ENCODE measurements around the gene MAP3K6. TPM values are rescaled to one million over a fixed set of nuclear protein-coding genes. Genes with fewer than 3 reads are reported as not detected.
A peak's percentile ranks its signal among the peaks of the same experiment; 100 is the strongest.

MAP3K6 gene
- total and polyA plus RNA-seq, 2 of the 4 experiments (the other 2 are of a cell fraction), result 4.8 to 15.9 TPM

DNA sequence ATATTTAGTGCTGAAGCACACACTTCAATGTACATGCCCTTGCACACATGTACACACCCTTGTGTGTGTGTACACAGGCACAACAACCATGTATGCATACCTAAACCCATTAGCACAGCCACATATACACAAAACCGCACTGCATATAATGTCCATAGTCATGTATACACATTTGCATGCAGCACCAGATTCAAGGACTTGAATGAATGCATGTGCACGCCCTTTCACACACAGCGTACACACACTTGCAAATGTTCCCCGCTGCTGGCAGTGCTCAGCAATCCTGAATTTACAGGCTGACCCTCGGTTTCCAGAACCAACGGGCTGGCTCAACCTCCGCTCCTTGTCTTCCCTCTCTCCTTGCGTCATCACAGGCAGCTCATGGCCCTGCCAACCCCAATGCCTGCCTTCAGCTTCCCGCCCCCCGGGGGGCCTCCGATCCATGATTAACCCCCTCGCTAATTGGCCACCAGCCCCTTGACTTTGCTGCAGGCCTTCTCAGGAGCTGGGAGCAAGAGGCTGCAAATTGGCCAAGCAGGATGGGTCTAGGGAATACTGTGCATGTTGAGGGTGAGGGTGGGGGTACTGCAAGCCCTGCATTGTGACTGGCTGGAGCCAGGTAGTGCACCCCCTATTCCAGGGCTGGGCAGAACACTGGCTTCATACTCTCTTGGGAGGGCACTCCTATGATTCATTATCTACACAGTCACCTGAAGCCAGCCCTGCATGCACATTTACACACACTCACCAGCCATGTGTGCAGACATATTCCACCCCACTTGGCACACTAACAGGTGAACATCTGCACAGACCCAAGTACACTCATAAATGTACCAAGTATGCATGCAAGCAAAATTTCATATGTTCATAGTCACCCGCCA lies 33.6 kb upstream of the MAP3K6 start:
- no TSS peak for BruUV-seq (replicated peaks)
- no peak for ATAC-seq (ENCODE audit: low read depth)

More for the DNA sequence above, 33.6 kb upstream of the MAP3K6 start:
- no peak overlapping the region for H3K14ac ChIP-seq (replicated peaks; ENCODE audit: low read depth, low read length)
- H4K20me1 ChIP-seq (ENCODE audit: insufficient read depth, low read length), result peaks cover 12% of the 10 kb centered on the region; the same call in 1 of the 2 replicates
- H2BK15ac ChIP-seq (ENCODE audit: low read depth, low read length), result no peak overlapping the region
- no peak overlapping the region for H3K18ac ChIP-seq (ENCODE audit: low read depth, low read length)
- intact Hi-C loops (cut with micrococcal nuclease), result no loop called here
- H2BK120ac ChIP-seq (ENCODE audit: low read depth, low read length), result no peak overlapping the region
- H4K91ac ChIP-seq (ENCODE audit: insufficient read depth, low read depth, low read length), result no peak overlapping the region
- H3K36me3 ChIP-seq (ENCODE audit: control insufficient read depth, insufficient read depth, low read length), result no peaks in the 10 kb centered on the region
- no peak for DNase-seq
- peak overlapping the region; percentile 40 for H2AK9ac ChIP-seq (replicated peaks; ENCODE audit: low read depth, low read length, poor library complexity)
- H3K56ac ChIP-seq (ENCODE audit: extremely low read depth, insufficient read depth, low read length), result no peak overlapping the region
- H3K4me3 ChIP-seq (ENCODE audit: insufficient read depth, low read depth, low read length), result no peak overlapping the region
- no peak overlapping the region for H2BK5ac ChIP-seq (ENCODE audit: low read depth, low read length, poor library complexity, severe bottlenecking)
- H3K9me1 ChIP-seq (ENCODE audit: insufficient read depth, low read length), result peaks cover 14% of the 10 kb centered on the region
- H4K5ac ChIP-seq (ENCODE audit: low read depth, low read length), result no peak overlapping the region
- H2AK5ac ChIP-seq (ENCODE audit: low read depth, low read length), result no peak overlapping the region
- no peaks in the 10 kb centered on the region for H3K9me3 ChIP-seq (ENCODE audit: control insufficient read depth, insufficient read depth, low read length)
- in situ Hi-C loops (cut with MboI; ENCODE audit: low sequenced_read_pairs), result no loop called here
- TF ChIP-seq, protein P1, sequence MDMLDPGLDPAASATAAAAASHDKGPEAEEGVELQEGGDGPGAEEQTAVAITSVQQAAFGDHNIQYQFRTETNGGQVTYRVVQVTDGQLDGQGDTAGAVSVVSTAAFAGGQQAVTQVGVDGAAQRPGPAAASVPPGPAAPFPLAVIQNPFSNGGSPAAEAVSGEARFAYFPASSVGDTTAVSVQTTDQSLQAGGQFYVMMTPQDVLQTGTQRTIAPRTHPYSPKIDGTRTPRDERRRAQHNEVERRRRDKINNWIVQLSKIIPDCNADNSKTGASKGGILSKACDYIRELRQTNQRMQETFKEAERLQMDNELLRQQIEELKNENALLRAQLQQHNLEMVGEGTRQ (IDR thresholded peaks at IDR 0.05; ENCODE audit: low read depth, low read length), result no peak
- TF ChIP-seq SMC3 (IDR thresholded peaks at IDR 0.05; ENCODE audit: low read depth, low read length), result no peak
- no peak for TF ChIP-seq POLR2A (IDR thresholded peaks at IDR 0.05; ENCODE audit: low read depth, low read length)
- POLR2A ChIA-PET (ENCODE audit: unreplicated experiment), result no interaction called here
- CTCF ChIA-PET, result interaction anchor here (1.3 kb wide), 1 partner anchor 156 kb away, joined by 3 read pairs; no protein-coding TSS in a partner anchor
- H3K23ac ChIP-seq (ENCODE audit: low read depth, low read length), result 0 out of 2 replicates have a peak overlapping the region, but pooled peaks have one; percentile 67
- 64% methylated on average over 7 of the region's 13 CpGs; no CpG with 5 or more reads in 1 of the 2 experiments for WGBS, 2 experiments (ENCODE audit: extremely low coverage in 2 of 2, insufficient read length in 1 of 2)
- H3K27ac ChIP-seq (ENCODE audit: insufficient read depth, low read length), result no peak overlapping the region
- H3K4me1 ChIP-seq (ENCODE audit: control insufficient read depth, insufficient read depth, low read length), result peaks cover 19% of the 10 kb centered on the region
- H3K4me2 ChIP-seq (ENCODE audit: low read depth, low read length), result no peak overlapping the region
- no peak overlapping the region for H3K4ac ChIP-seq (ENCODE audit: low read depth, low read length)
- no peak overlapping the region for H4K8ac ChIP-seq (ENCODE audit: low read depth in 2 of 2, low read length in 2 of 2)
- H3K27me3 ChIP-seq (ENCODE audit: control insufficient read depth, insufficient read depth, low read length), result no peaks in the 10 kb centered on the region
- no peak overlapping the region for H2BK20ac ChIP-seq (ENCODE audit: low read depth, low read length)
- dilution Hi-C loops (cut with HindIII; ENCODE audit: low sequenced_read_pairs, unreplicated experiment), result no loop called here
- H3K79me1 ChIP-seq (ENCODE audit: low read depth in 1 of 2, low read length in 2 of 2), result peaks cover 0 to 16% of the 10 kb centered on the region in 2 experiments; a peak in 1 of 4 replicates
- peak overlapping the region; percentile 39 for H2AFZ ChIP-seq (replicated peaks; ENCODE audit: low read length, poor library complexity)
- H3K9ac ChIP-seq (ENCODE audit: low read depth, low read length), result no peak overlapping the region
